GM18909 (cell line): ENCODE results near the gene MTR.

Experiments used
- ATAC-seq: cut with Tn5 transposase; IDR thresholded peaks from one replicate; pipeline ENCODE4 v1.9.1; 2021; ENCODE audit warnings: mild to moderate bottlenecking; ENCODE audit not compliant: unreplicated experiment, poor library complexity

The MTR gene

DNA sequence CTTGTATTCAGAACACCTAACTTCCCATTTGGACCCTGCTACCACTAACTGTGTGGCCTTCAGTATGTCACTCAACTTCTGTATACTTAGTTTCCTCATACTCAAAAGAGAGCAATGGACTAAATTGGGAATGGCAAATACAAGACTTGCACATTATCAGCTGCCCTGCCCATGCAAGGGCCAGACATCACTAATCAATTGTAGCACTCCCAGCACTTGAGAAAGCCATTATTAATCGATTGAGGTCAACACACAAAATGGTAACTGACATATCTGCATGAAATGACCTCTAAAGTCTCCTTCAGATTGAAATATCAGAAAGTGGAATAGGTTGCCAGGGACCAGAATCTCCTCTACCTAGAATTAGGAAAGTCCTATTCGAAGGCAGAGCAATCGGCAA is 149.9 kb downstream of the MTR start:
- ATAC-seq = no peak

GRCh38 chr1:236947794-236948193 is 152.7 kb downstream of the MTR start:
- ATAC-seq = no peak

DNA sequence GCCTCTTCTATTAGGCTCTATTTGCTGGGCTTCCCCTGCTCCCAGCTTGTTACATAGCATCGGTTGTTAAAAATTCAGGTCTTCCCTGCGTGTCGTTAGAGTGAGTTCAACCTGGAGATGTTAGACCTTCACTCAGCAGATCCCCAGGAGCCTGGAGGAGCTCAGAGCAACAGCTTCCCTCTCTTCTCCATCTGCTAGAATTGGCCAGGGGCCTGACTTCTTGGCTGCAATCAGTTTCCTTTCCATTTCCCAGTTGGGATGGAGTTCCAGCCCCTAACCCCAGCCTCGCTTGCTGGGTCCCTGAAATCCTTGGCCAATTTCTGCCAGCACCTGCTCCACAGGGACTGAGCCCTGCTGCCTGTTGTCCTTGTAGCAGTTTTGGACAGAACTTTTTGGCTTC is 153.3 kb downstream of the MTR start:
- ATAC-seq = no peak

DNA sequence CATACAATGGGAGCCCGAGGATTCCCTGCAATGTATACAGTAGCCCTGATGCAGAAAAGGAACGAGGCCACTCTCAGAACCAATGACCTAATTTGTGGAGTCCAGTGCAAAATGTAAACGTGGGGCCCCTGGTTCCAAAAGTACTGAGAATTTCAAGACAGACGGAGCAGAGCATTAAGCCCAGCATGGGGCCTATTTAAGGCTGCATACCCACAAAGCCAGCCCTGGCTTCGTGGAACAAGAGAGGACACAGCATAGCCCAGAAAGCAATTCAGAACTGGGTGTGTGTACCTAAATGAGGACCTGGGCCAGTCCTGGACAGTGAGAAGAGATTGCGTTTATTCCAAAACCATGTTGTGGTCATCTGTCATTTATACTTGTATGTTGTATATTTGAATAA is 153.9 kb downstream of the MTR start:
- ATAC-seq = no peak

- ATAC-seq = no peak
Observed at GRCh38 chr1:236950365-236950764, 155.3 kb downstream of the MTR start.

DNA sequence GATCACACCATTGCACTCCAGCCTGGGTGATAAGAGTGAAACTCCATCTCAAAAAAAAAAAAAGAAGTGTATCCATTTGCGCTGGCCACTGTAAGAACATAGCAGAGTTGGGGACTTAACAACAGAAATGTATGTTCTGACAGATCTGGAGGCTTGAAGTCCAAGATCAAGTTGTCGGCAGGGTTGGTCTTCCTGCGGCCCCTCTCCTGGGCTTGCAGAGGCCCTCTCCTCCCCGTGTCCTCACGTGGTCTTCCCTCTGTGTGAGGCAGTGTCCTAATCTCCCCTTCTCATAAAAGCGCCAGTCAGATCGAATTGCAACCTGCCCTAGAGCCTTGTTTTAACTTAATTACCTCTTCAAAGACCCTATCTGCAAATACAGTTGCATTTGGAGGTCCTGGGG is 156.6 kb downstream of the MTR start:
- ATAC-seq = no peak

GRCh38 chr1:236952246-236953003 is 157.3 kb downstream of the MTR start:
- no peak for ATAC-seq

DNA sequence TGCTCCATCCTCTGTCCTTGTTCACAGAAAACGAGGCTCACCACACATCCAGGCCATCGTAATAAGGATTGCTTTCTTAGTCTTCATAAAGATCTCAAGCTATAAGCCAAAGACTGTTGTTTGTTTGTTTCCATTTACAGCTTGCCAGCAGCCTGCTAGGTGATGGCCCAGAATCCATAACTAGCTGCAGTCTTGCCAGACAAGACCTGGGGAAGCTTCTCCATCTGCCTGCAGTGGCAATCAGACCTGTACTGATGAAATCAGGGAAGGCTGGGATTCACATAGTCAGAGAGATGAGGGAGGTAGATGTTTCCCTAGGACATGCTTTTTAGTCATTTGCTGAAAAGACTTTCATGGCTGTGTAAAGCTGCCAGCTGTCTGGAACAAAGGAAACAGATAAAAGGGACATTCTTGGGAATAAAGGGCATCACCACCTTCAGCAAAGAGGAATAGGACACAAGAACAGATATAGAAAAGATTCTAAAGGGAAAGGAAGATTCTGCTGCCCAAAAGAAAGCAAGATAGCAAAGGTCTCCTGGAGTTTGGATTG is 158.1 kb downstream of the MTR start:
- no peak for ATAC-seq
